Breast epithelium (tissue), 3 donors: Measurements from ENCODE around the gene GDNF.

ENCODE experiments used
- POLR2AphosphoS5 ChIP-seq, 3 donors: sonication (generic); formaldehyde crosslinking; IDR thresholded peaks; one replicate each; pipeline ENCODE4 v1.6.1; 2017; ENCODE audit warnings: antibody characterized with exemption in 3 of 3
- TF ChIP-seq, protein P1 (sequence below), 3 donors: fragments of 450-650 bp; IDR thresholded peaks; one replicate each; pipeline ENCODE4 v1.5.1; 2016 to 2017; ENCODE audit warnings: antibody characterized with exemption in 3 of 3, mild to moderate bottlenecking in 3 of 3, moderate library complexity in 3 of 3

DNA sequence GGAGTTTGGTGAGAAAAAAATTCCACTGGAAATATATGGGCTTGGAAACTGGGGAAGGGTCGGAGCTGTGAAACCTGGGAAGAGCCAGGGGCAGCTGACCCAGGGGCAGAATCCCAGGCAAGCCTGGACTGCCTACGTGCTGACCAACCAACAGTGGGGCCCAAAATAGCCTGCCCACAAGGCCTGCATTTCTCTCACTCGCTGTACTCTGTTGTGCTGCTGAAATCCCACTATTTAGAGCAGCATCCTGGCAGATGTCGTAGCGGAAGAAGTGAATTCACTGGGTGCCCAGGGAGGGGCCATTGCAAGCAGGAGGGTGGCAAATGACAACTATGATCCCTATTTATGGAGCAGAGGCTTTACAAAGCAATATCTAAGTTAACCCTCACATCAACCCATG lies 9.5 kb downstream of the GDNF start:
- no peak for TF ChIP-seq POLR2AphosphoS5 (IDR thresholded peaks at IDR 0.05)
- TF ChIP-seq, protein P1, sequence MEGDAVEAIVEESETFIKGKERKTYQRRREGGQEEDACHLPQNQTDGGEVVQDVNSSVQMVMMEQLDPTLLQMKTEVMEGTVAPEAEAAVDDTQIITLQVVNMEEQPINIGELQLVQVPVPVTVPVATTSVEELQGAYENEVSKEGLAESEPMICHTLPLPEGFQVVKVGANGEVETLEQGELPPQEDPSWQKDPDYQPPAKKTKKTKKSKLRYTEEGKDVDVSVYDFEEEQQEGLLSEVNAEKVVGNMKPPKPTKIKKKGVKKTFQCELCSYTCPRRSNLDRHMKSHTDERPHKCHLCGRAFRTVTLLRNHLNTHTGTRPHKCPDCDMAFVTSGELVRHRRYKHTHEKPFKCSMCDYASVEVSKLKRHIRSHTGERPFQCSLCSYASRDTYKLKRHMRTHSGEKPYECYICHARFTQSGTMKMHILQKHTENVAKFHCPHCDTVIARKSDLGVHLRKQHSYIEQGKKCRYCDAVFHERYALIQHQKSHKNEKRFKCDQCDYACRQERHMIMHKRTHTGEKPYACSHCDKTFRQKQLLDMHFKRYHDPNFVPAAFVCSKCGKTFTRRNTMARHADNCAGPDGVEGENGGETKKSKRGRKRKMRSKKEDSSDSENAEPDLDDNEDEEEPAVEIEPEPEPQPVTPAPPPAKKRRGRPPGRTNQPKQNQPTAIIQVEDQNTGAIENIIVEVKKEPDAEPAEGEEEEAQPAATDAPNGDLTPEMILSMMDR (IDR thresholded peaks at IDR 0.05), result no peak
